Memory B cell (primary cell): Measurements from ENCODE around the gene RGS2.

ENCODE experiments used
- ATAC-seq: fragments of 150-1000 bp; cut with Tn5 transposase; 2 replicates; pipeline ENCODE4 v1.10.0; 2021; ENCODE audit warnings: low read depth, mild to moderate bottlenecking, moderate library complexity
- DNase-seq, 2 donors: peaks; one replicate each; pipeline ENCODE4 v3.0.0; 2022; ENCODE audit warnings: low spot score in 2 of 2
- H3K27ac Mint-ChIP-seq: one replicate; pipeline ENCODE4 v1.8.0; 2022; ENCODE audit warnings: mild to moderate bottlenecking, moderate library complexity, mixed read lengths
- H3K27me3 Mint-ChIP-seq: one replicate; pipeline ENCODE4 v1.8.0; 2022; ENCODE audit warnings: mixed read lengths
- H3K36me3 Mint-ChIP-seq: one replicate; pipeline ENCODE4 v1.8.0; 2022; ENCODE audit warnings: mild to moderate bottlenecking, mixed read lengths
- H3K4me1 Mint-ChIP-seq: one replicate; pipeline ENCODE4 v1.8.0; 2022; ENCODE audit warnings: mixed read lengths
- H3K4me3 Mint-ChIP-seq: one replicate; pipeline ENCODE4 v1.8.0; 2022; ENCODE audit warnings: mild to moderate bottlenecking, moderate library complexity, mixed read lengths
- H3K9me3 Mint-ChIP-seq: one replicate; pipeline ENCODE4 v1.8.0; 2022; ENCODE audit warnings: mixed read lengths

RGS2 gene

DNA sequence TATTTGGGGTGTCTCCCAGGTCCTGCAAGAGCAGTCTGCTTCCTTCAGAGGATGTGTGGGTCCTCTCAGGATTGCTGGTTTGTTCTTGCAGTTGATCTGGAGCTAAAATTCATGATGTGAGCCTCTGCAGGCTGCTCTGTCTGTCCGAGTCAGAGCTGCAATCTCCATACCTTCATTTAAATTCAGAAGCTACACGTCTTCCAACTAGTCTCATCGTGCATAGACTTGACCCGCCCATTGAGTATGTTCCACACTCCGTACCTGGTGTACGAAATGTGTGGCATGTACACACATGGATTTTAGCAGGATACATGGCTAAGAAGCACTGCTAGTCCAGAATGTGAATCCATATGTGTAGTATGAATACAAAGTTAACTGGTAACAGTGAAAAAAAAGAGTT lies 25.0 kb upstream of the RGS2 start:
- Mint-ChIP-seq H3K27me3 (peaks cover 6% of the 10 kb centered on the region), H3K36me3 (no peaks in the 10 kb centered on the region), H3K4me3 (no peak overlapping the region), H3K27ac (no peak overlapping the region), H3K4me1 (no peaks in the 10 kb centered on the region), H3K9me3 (peaks cover 2% of the 10 kb centered on the region)
- DNase-seq (no peak), ATAC-seq (no peak)

DNA sequence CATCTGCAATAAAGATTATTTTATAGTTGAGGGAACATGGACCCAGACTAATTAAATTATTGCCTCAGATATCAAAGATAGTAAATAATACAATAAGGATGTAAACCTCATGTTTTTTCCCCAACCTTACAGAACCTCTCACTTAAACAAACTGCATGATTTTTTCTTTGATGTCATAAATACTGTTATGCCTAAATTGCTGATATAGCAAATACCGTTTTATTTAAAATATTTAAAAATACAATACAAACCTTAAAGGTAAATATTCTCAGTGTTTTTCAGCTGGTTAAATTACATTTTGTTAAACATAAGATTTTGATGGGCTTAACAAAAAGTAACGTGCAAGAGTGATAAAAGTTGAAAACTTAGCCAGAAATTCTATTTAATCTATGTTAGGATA lies 24.4 kb upstream of the RGS2 start:
- no peaks in the 10 kb centered on the region for H3K36me3 Mint-ChIP-seq
- H3K27me3 Mint-ChIP-seq: peaks cover 6% of the 10 kb centered on the region
- no peak for ATAC-seq
- H3K4me1 Mint-ChIP-seq: no peaks in the 10 kb centered on the region
- H3K9me3 Mint-ChIP-seq: peaks cover 2% of the 10 kb centered on the region
- H3K4me3 Mint-ChIP-seq: no peak overlapping the region
- H3K27ac Mint-ChIP-seq: no peak overlapping the region
- DNase-seq: no peak

DNA sequence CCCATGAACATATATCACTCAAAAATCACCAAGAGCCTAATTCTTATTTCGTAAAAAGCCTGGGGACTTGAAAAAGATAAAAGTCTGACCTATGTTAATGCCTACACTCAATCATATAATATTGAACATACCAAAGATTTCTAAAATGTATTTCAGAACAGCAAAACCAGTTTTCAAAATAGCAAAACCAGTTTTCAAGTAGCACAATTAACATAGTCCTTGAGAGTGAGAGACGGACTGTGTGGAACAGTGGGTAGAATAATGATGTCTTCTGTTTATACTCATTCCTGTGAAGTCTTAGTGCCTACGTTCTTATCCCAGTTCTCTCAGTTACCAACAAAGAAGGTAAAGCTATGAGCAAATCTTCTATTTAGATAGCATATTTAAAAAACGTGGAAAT lies 22.3 kb upstream of the RGS2 start:
- DNase-seq (no peak), ATAC-seq (no peak)
- Mint-ChIP-seq H3K27ac (no peak overlapping the region), H3K4me3 (no peak overlapping the region), H3K27me3 (peaks cover 7% of the 10 kb centered on the region), H3K9me3 (no peaks in the 10 kb centered on the region), H3K36me3 (no peaks in the 10 kb centered on the region), H3K4me1 (no peaks in the 10 kb centered on the region)

DNA sequence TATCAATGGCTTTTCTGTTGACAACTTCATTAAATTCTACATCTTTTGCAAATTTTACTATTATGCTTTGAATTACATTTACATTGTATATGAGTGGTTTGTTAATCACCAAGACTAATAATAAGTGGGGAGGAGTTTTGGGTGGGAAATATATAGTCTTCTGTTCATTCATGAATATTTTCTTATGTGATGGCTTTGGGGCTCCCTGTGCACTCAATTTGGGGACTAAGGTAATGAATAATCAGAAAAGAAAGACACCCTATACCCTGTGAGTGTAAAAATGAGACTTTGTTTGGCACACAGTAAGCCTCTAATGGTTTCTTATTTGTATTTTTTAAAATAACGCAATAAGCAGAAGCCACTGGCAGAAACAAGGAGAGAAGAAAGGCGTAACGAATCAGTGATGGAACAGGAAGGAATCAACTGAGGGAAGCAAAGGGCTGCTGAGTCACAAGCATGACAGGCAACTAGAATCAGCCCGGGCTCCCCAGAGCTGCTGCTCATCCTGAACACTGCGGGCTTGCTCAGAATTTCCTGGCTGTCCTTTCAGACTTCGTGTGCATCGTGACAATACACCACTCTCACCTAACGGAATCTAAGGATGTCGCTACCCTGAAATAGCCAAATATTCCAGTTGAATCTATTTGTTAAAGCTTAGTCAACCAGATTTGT lies 20.8 kb upstream of the RGS2 start:
- Mint-ChIP-seq H3K36me3 (no peaks in the 10 kb centered on the region), H3K27me3 (peaks cover 6% of the 10 kb centered on the region), H3K4me3 (no peak overlapping the region), H3K9me3 (no peaks in the 10 kb centered on the region), H3K4me1 (no peaks in the 10 kb centered on the region), H3K27ac (no peak overlapping the region)
- DNase-seq: no peak
- ATAC-seq: no peak

DNA sequence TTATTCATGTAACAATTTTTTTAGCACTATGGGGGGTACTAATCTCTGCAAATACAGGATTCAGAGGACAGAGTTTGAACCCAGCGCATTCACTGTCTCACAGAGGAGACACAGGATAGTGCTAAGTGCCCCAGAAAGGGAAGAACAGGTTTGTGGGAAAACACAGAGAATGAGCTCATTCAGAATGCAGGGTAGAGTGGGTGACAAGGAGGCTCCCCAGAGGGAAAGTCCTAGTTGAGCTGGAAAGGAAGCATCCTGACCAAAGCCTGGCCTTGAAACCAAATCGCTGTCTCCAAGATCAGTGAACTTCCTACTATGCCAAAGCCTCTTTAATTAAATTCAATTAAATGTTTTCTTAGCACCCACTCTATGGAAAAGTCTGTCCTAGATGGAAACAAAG lies 19.0 kb upstream of the RGS2 start:
- ATAC-seq (no peak), DNase-seq (no peak)
- H3K4me3 Mint-ChIP-seq: no peak overlapping the region
- no peak overlapping the region for H3K27ac Mint-ChIP-seq
- H3K9me3 Mint-ChIP-seq: no peaks in the 10 kb centered on the region
- peaks cover 4% of the 10 kb centered on the region for H3K27me3 Mint-ChIP-seq
- no peaks in the 10 kb centered on the region for H3K4me1 Mint-ChIP-seq
- no peaks in the 10 kb centered on the region for H3K36me3 Mint-ChIP-seq

DNA sequence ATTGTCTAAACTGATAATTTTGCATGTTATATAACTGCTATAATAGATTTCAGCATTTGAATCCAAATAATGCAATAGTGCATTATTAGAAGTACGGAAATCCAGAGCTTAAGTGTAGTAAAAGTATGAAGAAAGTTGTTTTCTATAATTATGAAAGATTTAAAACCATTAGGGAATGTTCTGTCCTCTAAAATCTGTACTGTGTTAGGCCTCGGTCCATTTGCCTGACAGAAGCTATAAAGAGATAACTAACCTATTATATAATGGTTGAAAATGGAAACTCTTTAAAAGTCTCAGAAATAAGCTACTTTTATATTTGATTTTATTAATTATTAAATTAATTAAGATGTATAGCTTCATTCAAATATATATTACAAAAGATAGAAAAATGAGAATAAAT lies 16.2 kb upstream of the RGS2 start:
- no peak overlapping the region for H3K4me3 Mint-ChIP-seq
- peaks cover 2% of the 10 kb centered on the region for H3K27me3 Mint-ChIP-seq
- no peaks in the 10 kb centered on the region for H3K36me3 Mint-ChIP-seq
- ATAC-seq (no peak), DNase-seq (no peak)
- no peaks in the 10 kb centered on the region for H3K9me3 Mint-ChIP-seq
- peaks cover 2% of the 10 kb centered on the region for H3K4me1 Mint-ChIP-seq
- no peak overlapping the region for H3K27ac Mint-ChIP-seq

DNA sequence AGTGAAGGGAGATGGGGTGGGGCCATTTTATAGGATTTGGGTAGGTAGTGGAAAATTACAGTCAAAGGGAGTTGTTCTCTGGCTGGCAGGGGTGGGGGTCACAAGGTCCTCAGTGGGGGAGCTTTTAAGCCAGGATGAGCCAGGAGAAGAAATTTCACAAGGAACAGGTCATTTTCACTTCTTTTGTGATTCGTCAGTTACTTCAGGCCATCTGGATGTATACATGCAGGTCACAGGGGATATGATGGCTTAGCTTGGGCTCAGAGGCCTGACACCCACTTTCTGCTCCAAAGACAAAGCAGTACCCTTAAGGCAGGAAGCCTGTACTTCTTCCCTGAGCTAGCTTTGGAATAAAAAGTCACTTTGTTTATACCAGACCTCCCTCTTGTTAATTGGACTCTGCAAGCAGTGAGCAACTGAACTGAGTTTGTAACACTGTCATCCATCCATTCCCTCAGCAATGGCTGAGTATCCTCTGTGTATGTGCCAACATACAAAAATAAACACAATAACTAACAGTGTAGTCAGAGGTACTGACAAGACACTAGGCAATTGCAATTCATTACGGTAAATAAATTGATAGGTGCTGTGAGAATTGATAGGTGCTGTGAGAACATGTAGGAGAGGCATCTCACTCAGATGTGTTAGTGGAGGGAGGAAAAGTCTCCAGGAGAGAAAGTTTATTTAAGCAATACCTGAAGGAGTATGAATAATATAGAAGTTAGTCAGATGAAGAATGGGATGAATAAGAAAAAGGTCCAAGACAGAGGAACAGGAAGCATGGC lies 14.7 kb upstream of the RGS2 start:
- DNase-seq (no peak), ATAC-seq (no peak)
- Mint-ChIP-seq H3K36me3 (no peaks in the 10 kb centered on the region), H3K4me3 (no peak overlapping the region), H3K4me1 (peaks cover 2% of the 10 kb centered on the region), H3K27ac (no peak overlapping the region), H3K27me3 (peaks cover 2% of the 10 kb centered on the region), H3K9me3 (no peaks in the 10 kb centered on the region)

DNA sequence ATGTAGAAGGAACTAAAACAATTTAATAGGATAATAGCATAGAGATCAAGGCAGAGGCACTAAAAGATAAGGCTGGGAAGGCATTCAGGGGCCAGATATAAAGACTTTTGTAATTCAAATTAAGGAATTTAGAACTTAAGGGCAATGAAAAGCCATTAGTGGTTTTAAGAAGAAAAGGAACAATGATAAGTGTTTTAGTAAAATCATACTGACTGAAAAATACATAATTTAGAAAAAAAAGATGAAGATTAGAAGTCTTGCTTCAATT lies 14.1 kb upstream of the RGS2 start:
- no peaks in the 10 kb centered on the region for H3K9me3 Mint-ChIP-seq
- H3K4me1 Mint-ChIP-seq: peaks cover 2% of the 10 kb centered on the region
- DNase-seq: no peak
- no peak overlapping the region for H3K27ac Mint-ChIP-seq
- no peak for ATAC-seq
- H3K27me3 Mint-ChIP-seq: peaks cover 2% of the 10 kb centered on the region
- no peak overlapping the region for H3K4me3 Mint-ChIP-seq
- H3K36me3 Mint-ChIP-seq: no peaks in the 10 kb centered on the region

DNA sequence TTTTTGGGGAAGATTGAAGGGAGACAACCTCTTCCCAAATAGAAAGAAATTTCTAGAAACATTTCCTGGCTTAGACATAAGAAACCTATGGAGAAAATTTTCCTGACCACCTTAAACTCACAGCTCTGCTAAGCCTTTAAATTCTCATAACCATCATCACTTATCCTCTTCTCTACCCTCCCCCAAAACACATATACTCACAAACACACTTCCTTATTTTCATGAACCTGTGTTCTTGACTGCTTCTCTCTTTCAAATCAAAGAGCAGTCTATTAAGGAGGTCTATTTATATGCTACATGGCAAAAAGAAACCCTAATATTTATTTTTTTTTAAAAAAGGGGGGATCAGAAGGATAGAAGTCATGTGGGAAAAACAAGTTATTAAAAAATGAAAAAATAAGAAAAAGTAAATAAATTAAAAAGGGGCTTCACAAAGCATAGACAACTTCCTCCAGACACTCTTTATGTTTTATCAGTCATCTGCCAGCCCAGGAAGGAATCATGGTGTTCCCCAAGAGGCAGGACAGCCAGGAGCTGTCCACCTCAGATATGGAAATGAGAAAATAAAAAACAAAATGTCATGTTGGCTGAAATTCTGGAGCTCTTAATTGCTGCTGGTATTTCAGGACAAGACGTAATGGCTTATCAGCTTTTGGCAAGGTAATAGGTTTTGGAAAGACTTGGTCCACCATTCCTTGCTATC lies 12.8 kb upstream of the RGS2 start:
- ATAC-seq (peak; percentile 65), DNase-seq (no peak)
- Mint-ChIP-seq H3K27me3 (peaks cover 2% of the 10 kb centered on the region), H3K4me1 (peaks cover 2% of the 10 kb centered on the region), H3K4me3 (no peak overlapping the region), H3K36me3 (no peaks in the 10 kb centered on the region), H3K27ac (no peak overlapping the region), H3K9me3 (no peaks in the 10 kb centered on the region)

DNA sequence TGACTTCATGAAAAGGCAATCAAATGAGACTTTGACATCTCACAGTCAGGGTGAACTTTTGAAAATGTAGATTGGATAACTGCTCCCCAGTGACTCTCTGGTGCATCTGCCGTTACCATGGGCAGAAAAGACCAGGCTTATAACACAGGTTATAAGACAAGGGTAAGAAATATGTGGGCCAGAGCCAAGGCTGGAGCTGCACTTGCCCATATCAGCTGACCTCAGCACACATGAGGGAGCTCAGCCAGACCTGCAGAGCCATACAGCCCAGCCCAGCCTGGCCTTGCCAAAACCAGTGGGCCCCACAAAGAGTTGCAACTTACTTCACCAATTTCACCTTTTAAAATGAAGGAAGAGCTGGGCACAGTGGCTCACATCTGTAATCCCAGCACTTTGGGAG lies 11.7 kb upstream of the RGS2 start:
- Mint-ChIP-seq H3K4me3 (no peak overlapping the region), H3K4me1 (peaks cover 2% of the 10 kb centered on the region), H3K9me3 (no peaks in the 10 kb centered on the region), H3K27ac (no peak overlapping the region), H3K27me3 (no peaks in the 10 kb centered on the region), H3K36me3 (no peaks in the 10 kb centered on the region)
- DNase-seq (no peak), ATAC-seq (no peak)

DNA sequence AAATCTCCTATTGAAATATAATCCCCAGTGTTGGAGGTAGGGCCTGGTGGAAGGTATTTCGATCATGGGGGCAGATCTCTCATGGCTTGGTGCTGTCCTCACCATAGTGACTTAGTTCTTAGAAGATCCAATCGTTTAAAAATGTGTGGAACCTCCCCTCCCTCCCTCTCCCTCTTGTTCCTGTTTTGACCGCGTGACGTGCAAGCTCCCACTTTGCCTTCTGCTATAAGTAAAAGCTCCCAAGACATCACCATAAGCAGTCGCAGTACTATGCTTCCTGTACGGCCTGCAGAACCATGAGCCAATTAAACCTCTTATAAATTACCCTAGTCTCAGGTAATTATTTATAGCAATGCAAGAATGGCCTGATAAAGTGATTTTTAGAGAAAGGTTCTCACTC lies 10.9 kb upstream of the RGS2 start:
- no peaks in the 10 kb centered on the region for H3K9me3 Mint-ChIP-seq
- peaks cover 2% of the 10 kb centered on the region for H3K4me1 Mint-ChIP-seq
- no peak for ATAC-seq
- no peak for DNase-seq
- no peaks in the 10 kb centered on the region for H3K36me3 Mint-ChIP-seq
- H3K4me3 Mint-ChIP-seq: no peak overlapping the region
- no peaks in the 10 kb centered on the region for H3K27me3 Mint-ChIP-seq
- H3K27ac Mint-ChIP-seq: no peak overlapping the region

DNA sequence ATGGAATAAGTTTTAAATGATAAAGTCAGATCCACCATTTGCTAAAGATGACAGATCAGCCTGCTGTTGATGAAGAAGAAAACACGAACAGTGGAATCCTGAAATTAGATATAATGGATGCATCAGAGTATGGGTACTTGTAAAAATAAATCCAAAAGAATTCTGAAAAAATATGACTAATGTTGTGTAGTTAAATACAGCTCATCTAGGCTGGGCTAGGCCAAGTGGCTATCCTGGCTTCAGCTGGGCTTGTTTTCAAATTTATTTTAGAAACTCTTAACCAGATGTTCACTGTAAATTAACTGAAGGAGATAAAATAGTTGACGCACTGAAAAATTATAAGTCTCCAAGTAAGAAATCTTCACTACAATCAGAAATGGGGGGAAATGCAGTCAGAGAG lies 7.4 kb upstream of the RGS2 start:
- Mint-ChIP-seq H3K36me3 (no peaks in the 10 kb centered on the region), H3K4me1 (no peaks in the 10 kb centered on the region), H3K27ac (no peak overlapping the region), H3K9me3 (no peaks in the 10 kb centered on the region), H3K27me3 (no peaks in the 10 kb centered on the region), H3K4me3 (no peak overlapping the region)
- DNase-seq (no peak), ATAC-seq (no peak)

DNA sequence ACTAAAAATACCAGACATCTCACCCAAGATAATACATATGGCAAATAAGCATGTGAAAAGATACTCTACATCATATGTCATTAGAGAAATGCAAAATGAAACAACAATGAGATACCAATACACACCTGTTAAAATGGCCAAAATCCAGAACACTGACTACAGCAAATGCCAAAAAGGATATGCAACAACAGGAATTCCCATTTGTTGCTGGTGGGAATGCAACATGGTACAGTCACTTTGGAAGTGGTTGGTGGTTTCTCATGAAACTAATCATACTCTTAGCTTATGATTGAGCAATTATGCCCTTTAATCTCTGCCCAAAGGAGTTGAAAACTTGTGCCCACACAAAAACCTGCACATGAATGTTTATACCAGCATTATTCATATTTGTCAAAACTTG lies 6.4 kb upstream of the RGS2 start:
- H3K36me3 Mint-ChIP-seq: no peaks in the 10 kb centered on the region
- H3K9me3 Mint-ChIP-seq: no peaks in the 10 kb centered on the region
- no peak overlapping the region for H3K27ac Mint-ChIP-seq
- no peak overlapping the region for H3K4me3 Mint-ChIP-seq
- H3K27me3 Mint-ChIP-seq: no peaks in the 10 kb centered on the region
- H3K4me1 Mint-ChIP-seq: peaks cover 9% of the 10 kb centered on the region
- ATAC-seq (no peak), DNase-seq (no peak)

DNA sequence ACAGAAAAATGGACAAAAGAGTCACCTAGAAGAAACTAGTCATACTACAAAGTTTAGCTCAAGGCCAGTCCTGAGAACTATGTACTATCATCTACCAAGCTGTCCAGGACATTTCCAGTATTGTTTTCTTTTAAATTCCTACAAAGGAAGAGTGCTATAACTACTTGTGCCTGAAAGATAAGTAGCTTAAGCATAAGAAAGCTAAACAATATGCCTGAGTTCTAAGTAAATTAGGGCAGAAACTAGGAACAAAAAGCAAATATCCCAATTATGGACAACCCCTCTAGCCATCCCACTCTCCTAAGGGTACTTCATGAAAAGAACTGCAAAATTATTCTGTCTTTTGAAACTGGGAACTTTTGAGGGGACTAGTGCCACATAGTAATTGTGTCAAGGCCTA lies 5.3 kb upstream of the RGS2 start:
- Mint-ChIP-seq H3K36me3 (no peaks in the 10 kb centered on the region), H3K4me3 (no peak overlapping the region), H3K9me3 (no peaks in the 10 kb centered on the region), H3K27me3 (no peaks in the 10 kb centered on the region), H3K4me1 (peaks cover 16% of the 10 kb centered on the region), H3K27ac (no peak overlapping the region)
- no peak for DNase-seq
- ATAC-seq: no peak
